Measurements from ENCODE around the gene ING1.

DNA sequence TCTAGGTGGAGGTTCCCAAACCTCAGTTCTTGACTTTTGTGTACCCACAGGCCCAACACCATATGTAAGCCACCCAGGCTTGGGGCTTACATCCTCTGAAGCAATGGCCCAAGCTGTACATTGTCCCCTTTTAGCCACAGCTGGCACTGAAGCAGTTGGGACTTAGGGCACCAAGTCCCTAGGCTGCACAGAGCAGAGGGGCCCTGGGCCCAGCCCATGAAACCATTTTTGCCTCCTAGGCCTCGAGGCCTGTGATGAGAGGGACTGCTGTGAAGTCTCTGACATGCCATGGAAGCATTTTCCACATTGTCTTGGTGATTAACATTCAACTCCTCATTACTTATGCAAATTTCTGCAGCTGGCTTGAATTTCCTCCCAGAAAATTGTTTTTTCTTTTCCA, 30.2 kb downstream of the ING1 start:
- TF ChIP-seq GATA2 (IDR thresholded peaks at IDR 0.05; ENCODE audit: low read depth, low read length): no peak
- TF ChIP-seq GATA3 (IDR thresholded peaks at IDR 0.05; ENCODE audit: low read depth, low read length): no peak

All from SH-SY5Y (cell line).